Nephron progenitor cell (in vitro differentiated cells): ENCODE data around the gene PHLDA3.

Experiments
- DNase-seq: peaks from one replicate; pipeline ENCODE4 v3.0.0; 2021
- H3K27ac Mint-ChIP-seq: 2 replicates; pipeline ENCODE4 v1.8.0; 2021; ENCODE audit warnings: mild to moderate bottlenecking, moderate library complexity, mixed read lengths
- H3K27me3 Mint-ChIP-seq: 2 replicates; pipeline ENCODE4 v1.8.0; 2021; ENCODE audit warnings: mild to moderate bottlenecking, low read depth, mixed read lengths; ENCODE audit not compliant: poor library complexity
- H3K36me3 Mint-ChIP-seq: 2 replicates; pipeline ENCODE4 v1.8.0; 2021; ENCODE audit warnings: low read depth, mixed read lengths
- H3K4me1 Mint-ChIP-seq: 2 replicates; pipeline ENCODE4 v1.8.0; 2021; ENCODE audit warnings: mixed read lengths
- H3K4me3 Mint-ChIP-seq: 2 replicates; pipeline ENCODE4 v1.8.0; 2021; ENCODE audit warnings: mild to moderate bottlenecking, moderate library complexity, mixed read lengths
- H3K9me3 Mint-ChIP-seq: 2 replicates; pipeline ENCODE4 v1.8.0; 2021; ENCODE audit warnings: mild to moderate bottlenecking, moderate library complexity, mixed read lengths
- TF ChIP-seq, protein P1 (sequence below): fragments of 200-600 bp; sonication (generic); IDR thresholded peaks from 2 replicates; pipeline ENCODE4 v1.5.0; 2021; ENCODE audit warnings: antibody characterized with exemption

The PHLDA3 gene

GRCh38 chr1:201502511-201502857, 33.5 kb upstream of the PHLDA3 start:
- Mint-ChIP-seq H3K36me3 (no peaks in the 10 kb centered on the region), H3K27ac (peak overlapping the region; percentile 96), H3K4me3 (no peak overlapping the region), H3K27me3 (peaks cover 11% of the 10 kb centered on the region), H3K4me1 (peaks cover 83% of the 10 kb centered on the region), H3K9me3 (no peaks in the 10 kb centered on the region)
- DNase-seq, result no peak
- TF ChIP-seq, protein P1, sequence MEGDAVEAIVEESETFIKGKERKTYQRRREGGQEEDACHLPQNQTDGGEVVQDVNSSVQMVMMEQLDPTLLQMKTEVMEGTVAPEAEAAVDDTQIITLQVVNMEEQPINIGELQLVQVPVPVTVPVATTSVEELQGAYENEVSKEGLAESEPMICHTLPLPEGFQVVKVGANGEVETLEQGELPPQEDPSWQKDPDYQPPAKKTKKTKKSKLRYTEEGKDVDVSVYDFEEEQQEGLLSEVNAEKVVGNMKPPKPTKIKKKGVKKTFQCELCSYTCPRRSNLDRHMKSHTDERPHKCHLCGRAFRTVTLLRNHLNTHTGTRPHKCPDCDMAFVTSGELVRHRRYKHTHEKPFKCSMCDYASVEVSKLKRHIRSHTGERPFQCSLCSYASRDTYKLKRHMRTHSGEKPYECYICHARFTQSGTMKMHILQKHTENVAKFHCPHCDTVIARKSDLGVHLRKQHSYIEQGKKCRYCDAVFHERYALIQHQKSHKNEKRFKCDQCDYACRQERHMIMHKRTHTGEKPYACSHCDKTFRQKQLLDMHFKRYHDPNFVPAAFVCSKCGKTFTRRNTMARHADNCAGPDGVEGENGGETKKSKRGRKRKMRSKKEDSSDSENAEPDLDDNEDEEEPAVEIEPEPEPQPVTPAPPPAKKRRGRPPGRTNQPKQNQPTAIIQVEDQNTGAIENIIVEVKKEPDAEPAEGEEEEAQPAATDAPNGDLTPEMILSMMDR, result no peak

- peak overlapping the region; percentile 0 for H3K4me3 Mint-ChIP-seq
- peak overlapping the region; percentile 24 for H3K27ac Mint-ChIP-seq
- peaks cover 84% of the 10 kb centered on the region for H3K4me1 Mint-ChIP-seq
- TF ChIP-seq, protein P1, result no peak
- no peaks in the 10 kb centered on the region for H3K36me3 Mint-ChIP-seq
- peaks cover 11% of the 10 kb centered on the region for H3K27me3 Mint-ChIP-seq
- peak; percentile 45 for DNase-seq
- H3K9me3 Mint-ChIP-seq, result no peaks in the 10 kb centered on the region
These were observed 33.0 kb upstream of the PHLDA3 start for GRCh38 chr1:201501812-201502510.

- H3K27me3 Mint-ChIP-seq, result peaks cover 8% of the 10 kb centered on the region
- TF ChIP-seq, protein P1, result no peak
- peak overlapping the region; percentile 8 for H3K4me3 Mint-ChIP-seq
- H3K36me3 Mint-ChIP-seq, result no peaks in the 10 kb centered on the region
- H3K27ac Mint-ChIP-seq, result peak overlapping the region; percentile 98
- H3K9me3 Mint-ChIP-seq, result no peaks in the 10 kb centered on the region
- no peak for DNase-seq
- peaks cover 87% of the 10 kb centered on the region for H3K4me1 Mint-ChIP-seq
These were observed 32.2 kb upstream of the PHLDA3 start for GRCh38 chr1:201501144-201501543.

GRCh38 chr1:201500670-201501120, 31.7 kb upstream of the PHLDA3 start:
- Mint-ChIP-seq H3K9me3 (no peaks in the 10 kb centered on the region), H3K27me3 (peaks cover 8% of the 10 kb centered on the region), H3K27ac (peak overlapping the region; percentile 98), H3K36me3 (no peaks in the 10 kb centered on the region), H3K4me1 (peaks cover 87% of the 10 kb centered on the region), H3K4me3 (peak overlapping the region; percentile 34)
- TF ChIP-seq, protein P1, result no peak
- no peak for DNase-seq

GRCh38 chr1:201499795-201500669, 31.0 kb upstream of the PHLDA3 start:
- Mint-ChIP-seq H3K4me3 (peak overlapping the region; percentile 34), H3K27me3 (peaks cover 8% of the 10 kb centered on the region), H3K27ac (peak overlapping the region; percentile 98), H3K9me3 (no peaks in the 10 kb centered on the region), H3K4me1 (peaks cover 86% of the 10 kb centered on the region), H3K36me3 (no peaks in the 10 kb centered on the region)
- no peak for DNase-seq
- TF ChIP-seq, protein P1, result no peak
